Astrocyte (in vitro differentiated cells and primary cell): Measurements from ENCODE around the gene LMOD3. TPM values are rescaled to one million over a fixed set of nuclear protein-coding genes. Genes with fewer than 3 reads are reported as not detected.

Experiments used
- DNase-seq: peaks from one replicate; pipeline ENCODE4 v3.0.0-alpha.2; 2010; ENCODE audit warnings: low read depth
- FAIRE-seq: peaks from 2 replicates; lab custom pipeline; 2011; peaks lifted over from hg19 to GRCh38; lab: Jason Lieb, UNC
- H2AFZ ChIP-seq: 2 replicates; pipeline ENCODE4 v1.6.0; 2012; ENCODE audit warnings: low read depth, low read length, inconsistent platforms
- H3K27ac ChIP-seq: 2 replicates; pipeline ENCODE4 v1.5.1; 2011; ENCODE audit warnings: low read depth, low read length, inconsistent platforms
- H3K27me3 ChIP-seq: 2 replicates; pipeline ENCODE4 v1.6.0; 2011; ENCODE audit warnings: low read length, inconsistent platforms; ENCODE audit not compliant: insufficient read depth
- H3K36me3 ChIP-seq: 2 replicates; pipeline ENCODE4 v1.5.1; 2011; ENCODE audit warnings: low read length, inconsistent platforms; ENCODE audit not compliant: insufficient read depth
- H3K4me1 ChIP-seq: 2 replicates; pipeline ENCODE4 v1.5.1; 2011; ENCODE audit warnings: low read length, inconsistent platforms; ENCODE audit not compliant: insufficient read depth
- H3K4me2 ChIP-seq: 2 replicates; pipeline ENCODE4 v1.6.0; 2012; ENCODE audit warnings: low read length, inconsistent platforms
- H3K4me3 ChIP-seq: 2 replicates; pipeline ENCODE4 v1.5.1; 2011; ENCODE audit warnings: low read depth, mild to moderate bottlenecking, low read length, inconsistent platforms; ENCODE audit not compliant: insufficient read depth
- H3K79me2 ChIP-seq: 2 replicates; pipeline ENCODE4 v1.6.0; 2012; ENCODE audit warnings: mild to moderate bottlenecking, low read length, inconsistent platforms; ENCODE audit not compliant: insufficient read depth
- H3K9ac ChIP-seq: 2 replicates; pipeline ENCODE4 v1.6.0; 2012; ENCODE audit warnings: mild to moderate bottlenecking, low read length, inconsistent platforms
- H3K9me3 ChIP-seq: 2 replicates; pipeline ENCODE4 v1.5.1; 2012; ENCODE audit warnings: low read depth, mild to moderate bottlenecking, low read length, inconsistent platforms; ENCODE audit not compliant: insufficient read depth
- H4K20me1 ChIP-seq: 2 replicates; pipeline ENCODE4 v1.6.0; 2012; ENCODE audit warnings: low read length, inconsistent platforms; ENCODE audit not compliant: insufficient read depth
- H3K27ac Mint-ChIP-seq: one replicate; pipeline ENCODE4 v1.8.0; 2021; ENCODE audit warnings: mild to moderate bottlenecking, mixed read lengths; ENCODE audit not compliant: unreplicated experiment
- H3K27me3 Mint-ChIP-seq: one replicate; pipeline ENCODE4 v1.8.0; 2021; ENCODE audit warnings: low read depth, mixed read lengths; ENCODE audit not compliant: unreplicated experiment
- H3K36me3 Mint-ChIP-seq: one replicate; pipeline ENCODE4 v1.8.0; 2021; ENCODE audit warnings: low read depth, mixed read lengths; ENCODE audit not compliant: unreplicated experiment
- H3K4me1 Mint-ChIP-seq: one replicate; pipeline ENCODE4 v1.8.0; 2021; ENCODE audit warnings: low read depth, mixed read lengths; ENCODE audit not compliant: unreplicated experiment
- H3K4me3 Mint-ChIP-seq: one replicate; pipeline ENCODE4 v1.8.0; 2021; ENCODE audit warnings: mild to moderate bottlenecking, moderate library complexity, mixed read lengths; ENCODE audit not compliant: unreplicated experiment
- H3K9me3 Mint-ChIP-seq: one replicate; pipeline ENCODE4 v1.8.0; 2021; ENCODE audit warnings: mild to moderate bottlenecking, mixed read lengths; ENCODE audit not compliant: unreplicated experiment
- EZH2 ChIP-seq: IDR thresholded peaks from 2 replicates; pipeline ENCODE4 v1.6.1; 2012; ENCODE audit warnings: mild to moderate bottlenecking, low read length, inconsistent platforms; ENCODE audit not compliant: insufficient read depth
- total RNA-seq: library from RNA; stranded (reverse); gene quantifications from 2 replicates; pipeline ENCODE4 v1.2.1, GENCODE V29; 2021
- TF ChIP-seq, protein P1 (sequence below): IDR thresholded peaks from 2 replicates; pipeline ENCODE4 v1.5.1; 2011; ENCODE audit warnings: low read depth, mild to moderate bottlenecking, inconsistent platforms, low read length, moderate library complexity; ENCODE audit not compliant: insufficient read depth

LMOD3 gene
- total RNA-seq, 1 donor from 2014 or later: 0.07 TPM

GRCh38 chr3:69110941-69111546 is 11.4 kb downstream of the LMOD3 start:
- no peak overlapping the region for H3K9ac ChIP-seq
- Mint-ChIP-seq H3K4me1 (peaks cover 2% of the 10 kb centered on the region), H3K36me3 (no peaks in the 10 kb centered on the region), H3K27ac (no peak overlapping the region), H3K4me3 (no peak overlapping the region), H3K9me3 (no peaks in the 10 kb centered on the region), H3K27me3 (no peaks in the 10 kb centered on the region)
- H3K36me3 ChIP-seq: peaks cover under 1% of the 10 kb centered on the region
- no peak overlapping the region for H3K27ac ChIP-seq
- no peak overlapping the region for H3K4me2 ChIP-seq
- DNase-seq: no peak
- no peak for FAIRE-seq
- no peak overlapping the region for H3K4me3 ChIP-seq
- H4K20me1 ChIP-seq: no peaks in the 10 kb centered on the region
- TF ChIP-seq EZH2: no peak
- TF ChIP-seq, protein P1, sequence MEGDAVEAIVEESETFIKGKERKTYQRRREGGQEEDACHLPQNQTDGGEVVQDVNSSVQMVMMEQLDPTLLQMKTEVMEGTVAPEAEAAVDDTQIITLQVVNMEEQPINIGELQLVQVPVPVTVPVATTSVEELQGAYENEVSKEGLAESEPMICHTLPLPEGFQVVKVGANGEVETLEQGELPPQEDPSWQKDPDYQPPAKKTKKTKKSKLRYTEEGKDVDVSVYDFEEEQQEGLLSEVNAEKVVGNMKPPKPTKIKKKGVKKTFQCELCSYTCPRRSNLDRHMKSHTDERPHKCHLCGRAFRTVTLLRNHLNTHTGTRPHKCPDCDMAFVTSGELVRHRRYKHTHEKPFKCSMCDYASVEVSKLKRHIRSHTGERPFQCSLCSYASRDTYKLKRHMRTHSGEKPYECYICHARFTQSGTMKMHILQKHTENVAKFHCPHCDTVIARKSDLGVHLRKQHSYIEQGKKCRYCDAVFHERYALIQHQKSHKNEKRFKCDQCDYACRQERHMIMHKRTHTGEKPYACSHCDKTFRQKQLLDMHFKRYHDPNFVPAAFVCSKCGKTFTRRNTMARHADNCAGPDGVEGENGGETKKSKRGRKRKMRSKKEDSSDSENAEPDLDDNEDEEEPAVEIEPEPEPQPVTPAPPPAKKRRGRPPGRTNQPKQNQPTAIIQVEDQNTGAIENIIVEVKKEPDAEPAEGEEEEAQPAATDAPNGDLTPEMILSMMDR: no peak
- H3K79me2 ChIP-seq: no peaks in the 10 kb centered on the region
- peaks cover 3% of the 10 kb centered on the region for H3K4me1 ChIP-seq
- H2AFZ ChIP-seq: no peak overlapping the region
- H3K27me3 ChIP-seq: no peaks in the 10 kb centered on the region
- H3K9me3 ChIP-seq: no peaks in the 10 kb centered on the region

- Histone ChIP-seq H3K4me1 (no peaks in the 10 kb centered on the region), H3K27ac (no peak overlapping the region), H3K9me3 (no peaks in the 10 kb centered on the region), H3K4me3 (no peak overlapping the region), H3K27me3 (no peaks in the 10 kb centered on the region), H3K79me2 (no peaks in the 10 kb centered on the region), H3K9ac (no peak overlapping the region), H3K36me3 (peaks cover 19% of the 10 kb centered on the region), H3K4me2 (no peak overlapping the region), H4K20me1 (peaks cover 5% of the 10 kb centered on the region), H2AFZ (no peak overlapping the region)
- TF ChIP-seq, protein P1: no peak
- no peak for TF ChIP-seq EZH2
- Mint-ChIP-seq H3K36me3 (peaks cover 3% of the 10 kb centered on the region), H3K4me1 (peaks cover 2% of the 10 kb centered on the region), H3K9me3 (no peaks in the 10 kb centered on the region), H3K27ac (no peak overlapping the region), H3K4me3 (no peak overlapping the region), H3K27me3 (no peaks in the 10 kb centered on the region)
- no peak for FAIRE-seq
- no peak for DNase-seq
Measured at GRCh38 chr3:69108811-69109210, 13.6 kb downstream of the LMOD3 start.

DNA sequence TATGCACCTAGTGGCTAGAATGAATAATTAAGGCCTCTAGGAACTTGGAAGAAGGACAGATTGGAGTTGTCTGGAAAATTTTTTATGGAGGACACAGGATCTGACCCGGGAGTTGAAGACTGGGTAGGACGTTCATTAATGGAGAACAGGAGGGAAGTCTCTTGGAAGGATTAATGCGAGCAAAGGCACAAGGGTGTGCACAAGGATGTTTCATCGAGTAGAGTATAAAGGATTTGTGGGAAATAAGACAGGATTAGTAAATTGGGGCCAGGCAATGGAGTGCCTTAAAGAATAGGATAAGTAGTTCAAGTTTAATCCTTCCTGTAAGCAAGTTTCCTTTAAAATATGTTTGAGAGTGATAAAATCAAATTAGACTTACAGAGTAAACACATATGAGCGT is 14.6 kb downstream of the LMOD3 start:
- H3K27ac ChIP-seq: no peak overlapping the region
- no peak overlapping the region for H2AFZ ChIP-seq
- Mint-ChIP-seq H3K9me3 (no peaks in the 10 kb centered on the region), H3K4me1 (peaks cover 2% of the 10 kb centered on the region), H3K36me3 (peaks cover 6% of the 10 kb centered on the region), H3K27me3 (no peaks in the 10 kb centered on the region), H3K4me3 (no peak overlapping the region), H3K27ac (no peak overlapping the region)
- no peak overlapping the region for H3K4me2 ChIP-seq
- peaks cover 29% of the 10 kb centered on the region for H3K36me3 ChIP-seq
- peaks cover 5% of the 10 kb centered on the region for H4K20me1 ChIP-seq
- no peaks in the 10 kb centered on the region for H3K79me2 ChIP-seq
- FAIRE-seq (no peak), DNase-seq (no peak)
- H3K9ac ChIP-seq: no peak overlapping the region
- no peaks in the 10 kb centered on the region for H3K4me1 ChIP-seq
- no peaks in the 10 kb centered on the region for H3K9me3 ChIP-seq
- no peak overlapping the region for H3K4me3 ChIP-seq
- TF ChIP-seq EZH2: no peak
- TF ChIP-seq, protein P1: no peak
- no peaks in the 10 kb centered on the region for H3K27me3 ChIP-seq
